DMS79 (cell line): Measurements from ENCODE around the gene PLCG1.

Source experiments
- DNase-seq: peaks from one replicate; lab custom pipeline; 2025; lab: John Stamatoyannopoulos, UW

Gene PLCG1

GRCh38 chr20:41214666-41215065, 77.3 kb downstream of the PLCG1 start:
- DNase-seq, result no peak

GRCh38 chr20:41217422-41217821, 80.1 kb downstream of the PLCG1 start:
- no peak for DNase-seq

- no peak for DNase-seq
Measured at GRCh38 chr20:41218466-41218865, 81.1 kb downstream of the PLCG1 start.

GRCh38 chr20:41219824-41220223, 82.5 kb downstream of the PLCG1 start:
- DNase-seq, result no peak

GRCh38 chr20:41221614-41222218, 84.4 kb downstream of the PLCG1 start:
- DNase-seq, result no peak

- DNase-seq, result no peak
Measured at GRCh38 chr20:41222296-41222695, 85.0 kb downstream of the PLCG1 start.

- no peak for DNase-seq
Measured at GRCh38 chr20:41222703-41223102, 85.4 kb downstream of the PLCG1 start.

GRCh38 chr20:41223112-41223511, 85.8 kb downstream of the PLCG1 start:
- DNase-seq, result no peak

- no peak for DNase-seq
Measured at GRCh38 chr20:41224281-41224680, 86.9 kb downstream of the PLCG1 start.

GRCh38 chr20:41225091-41225490, 87.7 kb downstream of the PLCG1 start:
- DNase-seq, result no peak

GRCh38 chr20:41226426-41226825, 89.1 kb downstream of the PLCG1 start:
- no peak for DNase-seq
